Fibroblast of skin of right quadriceps (primary cell): ENCODE data around the gene CTDSP2.
"Not testable (repeated sequence)": the region's sequence is repeated elsewhere in the genome, so short reads cannot be mapped to it uniquely, and the experiment has no call there.

Source experiments
- DNase-seq: peaks from one replicate; pipeline ENCODE4 v3.0.0-alpha.2; 2013

CTDSP2 gene

GRCh38 chr12:57881035-57881434, 34.5 kb upstream of the CTDSP2 start:
- DNase-seq, result peak; percentile 52

- DNase-seq, result no peak
Measured at GRCh38 chr12:57877876-57878275, 31.3 kb upstream of the CTDSP2 start.

- DNase-seq, result no peak
Measured at GRCh38 chr12:57875753-57876547, 29.4 kb upstream of the CTDSP2 start.

- DNase-seq, result no peak
Measured at GRCh38 chr12:57874166-57875108, 27.9 kb upstream of the CTDSP2 start.

GRCh38 chr12:57872362-57872761, 25.8 kb upstream of the CTDSP2 start:
- no peak for DNase-seq

- DNase-seq, result no peak
Measured at GRCh38 chr12:57869927-57870318, 23.4 kb upstream of the CTDSP2 start.

GRCh38 chr12:57869298-57869926, 22.9 kb upstream of the CTDSP2 start:
- DNase-seq, result no peak

- DNase-seq, result no peak
Measured at GRCh38 chr12:57868851-57869268, 22.3 kb upstream of the CTDSP2 start.

- peak; percentile 49 for DNase-seq
Measured at GRCh38 chr12:57868221-57868620, 21.7 kb upstream of the CTDSP2 start.

GRCh38 chr12:57866308-57867019, 19.9 kb upstream of the CTDSP2 start:
- no peak for DNase-seq

GRCh38 chr12:57865084-57865751, 18.7 kb upstream of the CTDSP2 start:
- peak; percentile 81 for DNase-seq

- DNase-seq, result peak; percentile 70
Measured at GRCh38 chr12:57864442-57865083, 18.0 kb upstream of the CTDSP2 start.

GRCh38 chr12:57863676-57864075, 17.1 kb upstream of the CTDSP2 start:
- DNase-seq, result no peak

- no peak for DNase-seq
Measured at GRCh38 chr12:57861967-57862366, 15.4 kb upstream of the CTDSP2 start.

- DNase-seq, result not testable (repeated sequence)
Measured at GRCh38 chr12:57860883-57861282, 14.4 kb upstream of the CTDSP2 start.

GRCh38 chr12:57859121-57859520, 12.6 kb upstream of the CTDSP2 start:
- DNase-seq, result no peak

GRCh38 chr12:57858123-57858522, 11.6 kb upstream of the CTDSP2 start:
- not testable (repeated sequence) for DNase-seq

- no peak for DNase-seq
Measured at GRCh38 chr12:57854965-57855364, 8.4 kb upstream of the CTDSP2 start.

GRCh38 chr12:57853864-57854556, 7.5 kb upstream of the CTDSP2 start:
- DNase-seq, result peak; percentile 58

GRCh38 chr12:57852620-57853500, 6.3 kb upstream of the CTDSP2 start:
- DNase-seq, result peak; percentile 29
